ACC112 (cell line): ENCODE measurements around the gene AMBRA1.

Experiments
- H2AFZ ChIP-seq: fragments of 200-600 bp; sonication (generic); one replicate; pipeline ENCODE4 v1.6.0; 2017; ENCODE audit warnings: antibody characterized with exemption, low read length; ENCODE audit not compliant: unreplicated experiment
- H3K27ac ChIP-seq: fragments of 200-600 bp; sonication (generic); 2 replicates; pipeline ENCODE4 v1.5.1; 2014; ENCODE audit warnings: low read depth, mild to moderate bottlenecking, antibody characterized with exemption, low read length, moderate library complexity
- H3K27me3 ChIP-seq: fragments of 200-600 bp; sonication (generic); 2 replicates; pipeline ENCODE4 v1.6.1; 2014; ENCODE audit warnings: mild to moderate bottlenecking, antibody characterized with exemption, low read length, moderate library complexity, mixed read lengths; ENCODE audit not compliant: insufficient read depth
- H3K36me3 ChIP-seq: fragments of 200-600 bp; sonication (generic); 2 replicates; pipeline ENCODE4 v1.6.1; 2016; ENCODE audit warnings: mild to moderate bottlenecking, antibody characterized with exemption, low read length, moderate library complexity, mixed read lengths; ENCODE audit not compliant: insufficient read depth
- H3K4me1 ChIP-seq: fragments of 200-600 bp; sonication (generic); one replicate; pipeline ENCODE4 v1.6.1; 2016; ENCODE audit warnings: low read length, mixed read lengths; ENCODE audit not compliant: insufficient read depth, unreplicated experiment, control insufficient read depth
- H3K4me3 ChIP-seq: fragments of 200-600 bp; sonication (generic); 2 replicates; pipeline ENCODE4 v1.5.1; 2014; ENCODE audit warnings: mild to moderate bottlenecking, low read depth, low read length
- H3K79me2 ChIP-seq: fragments of 200-600 bp; sonication (generic); one replicate; pipeline ENCODE4 v1.6.0; 2016; ENCODE audit warnings: low read length; ENCODE audit not compliant: control insufficient read depth, unreplicated experiment, insufficient read depth

AMBRA1 gene

GRCh38 chr11:46593550-46594373 lies at the start of gene AMBRA1:
Gene AMBRA1, minus strand, starts transcription at chr11:46594023. Its CDS starts 45,643 bp downstream, at chr11:46548380.
- H3K4me3 ChIP-seq = peak within 1 kb of the TSS; percentile 99
- H3K79me2 ChIP-seq = peaks cover 49% of the 10 kb centered on the region
- no peaks in the 10 kb centered on the region for H3K36me3 ChIP-seq
- no peaks in the 10 kb centered on the region for H3K27me3 ChIP-seq
- H2AFZ ChIP-seq = peak within 1 kb of the TSS; percentile 100
- peak within 1 kb of the TSS; percentile 58 for H3K27ac ChIP-seq
- peaks cover 29% of the 10 kb centered on the region for H3K4me1 ChIP-seq

- Histone ChIP-seq H3K27ac (no peak overlapping the region), H3K36me3 (peaks cover 11% of the 10 kb centered on the region; the same call in 1 of the 2 replicates), H3K4me1 (peaks cover 10% of the 10 kb centered on the region), H3K4me3 (no peak overlapping the region), H3K79me2 (no peaks in the 10 kb centered on the region), H2AFZ (no peak overlapping the region), H3K27me3 (no peaks in the 10 kb centered on the region)
Observed at GRCh38 chr11:46643531-46643930, 49.7 kb upstream of the AMBRA1 start.

- H3K4me1 ChIP-seq = peaks cover 3% of the 10 kb centered on the region
- H3K27me3 ChIP-seq = no peaks in the 10 kb centered on the region
- H3K79me2 ChIP-seq = no peaks in the 10 kb centered on the region
- no peak overlapping the region for H2AFZ ChIP-seq
- H3K36me3 ChIP-seq = peaks cover 11% of the 10 kb centered on the region; the same call in 1 of the 2 replicates
- H3K27ac ChIP-seq = no peak overlapping the region
- no peak overlapping the region for H3K4me3 ChIP-seq
Observed at GRCh38 chr11:46642627-46643335, 49.0 kb upstream of the AMBRA1 start.

GRCh38 chr11:46641639-46642038 lies 47.8 kb upstream of the AMBRA1 start:
- Histone ChIP-seq H3K36me3 (peaks cover 11% of the 10 kb centered on the region; the same call in 1 of the 2 replicates), H3K27ac (no peak overlapping the region), H3K4me3 (no peak overlapping the region), H3K27me3 (no peaks in the 10 kb centered on the region), H3K4me1 (no peaks in the 10 kb centered on the region), H3K79me2 (no peaks in the 10 kb centered on the region), H2AFZ (no peak overlapping the region)

GRCh38 chr11:46640036-46640788 lies 46.4 kb upstream of the AMBRA1 start:
- no peak overlapping the region for H3K27ac ChIP-seq
- H3K79me2 ChIP-seq = no peaks in the 10 kb centered on the region
- no peaks in the 10 kb centered on the region for H3K4me1 ChIP-seq
- H3K36me3 ChIP-seq = peaks cover 12% of the 10 kb centered on the region; the same call in 1 of the 2 replicates
- H3K4me3 ChIP-seq = no peak overlapping the region
- no peak overlapping the region for H2AFZ ChIP-seq
- H3K27me3 ChIP-seq = no peaks in the 10 kb centered on the region

- Histone ChIP-seq H3K79me2 (no peaks in the 10 kb centered on the region), H3K36me3 (peaks cover 12% of the 10 kb centered on the region; the same call in 1 of the 2 replicates), H3K4me1 (no peaks in the 10 kb centered on the region), H3K27ac (no peak overlapping the region), H3K4me3 (no peak overlapping the region), H2AFZ (no peak overlapping the region), H3K27me3 (no peaks in the 10 kb centered on the region)
Observed at GRCh38 chr11:46639197-46639839, 45.5 kb upstream of the AMBRA1 start.

GRCh38 chr11:46637546-46637945 lies 43.7 kb upstream of the AMBRA1 start:
- no peak overlapping the region for H3K4me3 ChIP-seq
- H3K4me1 ChIP-seq = no peaks in the 10 kb centered on the region
- H2AFZ ChIP-seq = no peak overlapping the region
- peaks cover 12% of the 10 kb centered on the region; the same call in 1 of the 2 replicates for H3K36me3 ChIP-seq
- H3K27ac ChIP-seq = no peak overlapping the region
- no peaks in the 10 kb centered on the region for H3K27me3 ChIP-seq
- H3K79me2 ChIP-seq = peaks cover 1% of the 10 kb centered on the region

- no peak overlapping the region for H3K4me3 ChIP-seq
- no peak overlapping the region for H2AFZ ChIP-seq
- H3K27me3 ChIP-seq = no peaks in the 10 kb centered on the region
- peaks cover 12% of the 10 kb centered on the region; the same call in 1 of the 2 replicates for H3K36me3 ChIP-seq
- no peak overlapping the region for H3K27ac ChIP-seq
- H3K4me1 ChIP-seq = no peaks in the 10 kb centered on the region
- H3K79me2 ChIP-seq = peaks cover 3% of the 10 kb centered on the region
Observed at GRCh38 chr11:46635557-46636139, 41.8 kb upstream of the AMBRA1 start.

GRCh38 chr11:46633291-46634217 lies 39.7 kb upstream of the AMBRA1 start:
- peaks cover 7% of the 10 kb centered on the region for H3K79me2 ChIP-seq
- no peak overlapping the region for H3K4me3 ChIP-seq
- 0 out of 2 replicates have a peak, but pooled peaks cover 4% of the 10 kb centered on the region for H3K36me3 ChIP-seq
- H3K27me3 ChIP-seq = no peaks in the 10 kb centered on the region
- H3K27ac ChIP-seq = no peak overlapping the region
- H3K4me1 ChIP-seq = no peaks in the 10 kb centered on the region
- no peak overlapping the region for H2AFZ ChIP-seq
